HG03575 (cell line): Measurements from ENCODE around the gene TAF3.

Source experiments
- ATAC-seq: cut with Tn5 transposase; IDR thresholded peaks from one replicate; pipeline ENCODE4 v1.9.1; 2021; ENCODE audit not compliant: unreplicated experiment, insufficient number of reproducible peaks, low FRiP score; ENCODE audit errors: extremely low read depth

The TAF3 gene

DNA sequence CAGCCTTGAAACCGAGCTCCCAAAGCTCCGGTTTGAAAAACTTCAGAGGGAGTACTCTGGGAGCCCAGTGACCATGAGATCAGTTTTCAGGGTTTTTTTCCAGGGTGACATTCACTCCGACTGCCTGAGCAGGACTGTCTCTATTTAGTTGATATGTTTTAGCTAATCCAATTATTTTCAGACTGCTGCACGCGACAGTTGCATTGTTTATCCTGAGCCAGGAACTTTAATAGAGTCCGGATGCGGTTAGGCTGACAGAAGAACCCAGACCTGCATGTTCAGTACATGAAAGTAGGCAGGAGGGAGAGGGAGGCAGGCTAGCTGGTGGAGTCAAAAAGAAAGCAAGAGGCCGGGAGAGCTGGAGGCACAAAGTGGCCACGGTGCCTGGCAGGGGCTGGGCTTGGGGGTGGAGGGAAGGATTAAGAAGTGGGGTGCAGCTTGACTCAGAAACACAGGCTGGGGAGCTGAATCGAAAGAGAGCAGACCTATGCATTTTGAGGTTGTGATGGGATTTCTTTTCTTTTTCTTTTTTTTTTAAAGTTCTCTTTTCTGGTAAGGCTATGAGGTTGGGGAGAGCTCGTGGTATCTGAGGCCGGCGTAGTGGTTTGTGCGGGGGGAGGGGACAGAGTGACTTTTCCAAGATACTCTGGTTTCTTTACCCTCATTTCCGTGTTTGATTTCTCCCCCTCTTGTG lies 241.9 kb downstream of the TAF3 start:
- ATAC-seq: no peak

GRCh38 chr10:8060704-8061121 lies 242.4 kb downstream of the TAF3 start:
- ATAC-seq: no peak

DNA sequence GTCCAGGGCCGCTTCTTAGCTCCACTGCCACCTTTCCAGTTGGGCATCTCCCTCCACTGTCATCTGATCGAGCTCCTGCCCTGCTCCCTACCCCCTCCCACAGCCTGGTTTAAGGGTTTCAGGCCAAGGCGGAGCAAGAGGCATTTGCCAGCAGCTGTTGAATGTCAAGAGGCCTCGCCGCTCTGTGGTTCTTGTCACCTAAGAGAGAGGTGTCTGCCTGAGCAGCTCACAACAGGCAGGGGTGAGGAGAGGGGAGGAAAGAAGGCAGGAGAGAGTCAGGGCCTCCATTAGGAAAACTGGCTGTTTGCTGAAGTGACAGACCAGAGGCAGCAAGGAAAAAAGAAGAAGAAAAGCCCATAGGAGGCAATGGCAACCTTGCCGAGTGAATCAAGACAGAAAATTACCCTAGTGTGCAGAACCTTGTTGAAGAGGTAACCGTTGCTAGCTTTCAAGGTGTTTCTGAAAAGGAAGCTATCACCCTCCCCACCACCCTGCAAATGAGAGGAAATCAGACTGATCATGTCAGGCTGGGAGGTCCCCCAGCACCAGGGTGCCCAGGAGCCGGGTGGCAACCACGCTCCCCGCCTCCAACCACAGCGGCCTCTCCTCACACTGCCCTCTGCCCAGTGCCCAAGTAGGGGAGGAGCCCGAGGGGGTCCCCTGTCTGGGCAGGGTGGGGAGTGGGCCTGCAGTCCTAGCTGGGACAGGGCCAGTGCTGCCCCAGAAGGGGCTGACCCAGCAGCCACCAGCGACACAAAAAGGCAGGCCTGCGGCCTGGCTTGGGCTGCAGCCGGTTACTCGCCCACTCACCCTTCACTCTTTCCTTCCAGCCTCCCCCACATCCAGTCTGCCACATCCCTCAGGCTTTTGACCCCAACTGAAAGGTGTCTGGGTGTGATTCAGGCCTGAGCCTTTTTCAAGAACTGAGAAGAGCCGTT lies 243.2 kb downstream of the TAF3 start:
- ATAC-seq: no peak

DNA sequence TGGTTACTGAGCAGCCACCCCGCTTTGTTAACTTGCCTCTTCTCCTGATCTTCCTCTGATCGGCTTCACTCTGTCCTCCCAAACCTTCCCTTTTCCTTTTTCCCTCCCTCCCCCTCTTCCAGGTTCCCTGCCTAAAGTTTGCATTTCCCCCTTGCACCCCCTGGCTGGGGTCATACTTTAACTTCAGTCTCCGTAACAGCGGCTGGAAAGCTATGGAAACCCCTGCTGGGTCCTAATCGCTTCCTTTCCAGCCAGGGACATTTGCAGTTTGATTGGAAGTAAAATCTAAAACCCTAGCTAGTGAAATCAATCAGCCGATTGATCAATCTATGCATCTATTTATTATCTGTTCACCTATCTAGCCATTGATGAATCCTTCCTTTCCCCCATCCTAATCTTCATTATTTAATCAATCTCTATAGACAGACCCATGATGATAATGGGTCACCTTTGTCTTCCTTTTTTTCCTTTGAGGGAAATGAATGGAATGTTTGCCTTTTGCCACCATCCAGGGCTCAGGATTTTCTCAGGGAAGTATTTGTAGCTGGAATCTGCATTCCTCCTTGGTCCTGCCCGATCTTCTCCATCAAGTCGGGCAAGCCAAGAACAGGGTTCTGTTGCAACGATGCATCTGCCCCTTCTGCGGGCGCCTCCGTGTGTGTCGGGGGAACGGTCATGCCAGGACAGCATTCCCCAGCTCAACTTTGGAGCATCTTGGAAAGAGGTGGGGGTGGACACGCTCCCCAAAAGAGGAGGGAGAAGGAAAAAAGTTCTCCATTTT lies 245.0 kb downstream of the TAF3 start:
- ATAC-seq: no peak

GRCh38 chr10:8063935-8064334 lies 245.6 kb downstream of the TAF3 start:
- ATAC-seq: no peak

DNA sequence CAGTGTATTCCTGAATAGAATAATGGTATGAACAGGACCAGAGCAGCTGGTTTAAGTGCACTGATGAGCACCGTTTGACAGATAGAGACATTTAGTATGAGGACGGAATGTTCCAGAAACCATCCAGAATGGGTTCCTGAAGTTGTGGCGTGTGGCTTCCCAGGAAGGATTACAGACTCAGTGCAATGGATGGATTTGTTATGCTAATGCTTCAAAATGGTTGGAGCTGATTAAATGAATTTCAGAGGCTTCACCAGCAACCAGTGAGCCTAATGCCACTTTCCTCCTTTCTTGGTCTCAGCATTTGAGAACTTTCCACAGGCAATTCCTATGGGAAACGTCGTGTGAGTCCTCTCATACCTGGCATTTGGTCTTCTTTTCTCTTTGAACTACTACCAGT lies 246.1 kb downstream of the TAF3 start:
- ATAC-seq: no peak

DNA sequence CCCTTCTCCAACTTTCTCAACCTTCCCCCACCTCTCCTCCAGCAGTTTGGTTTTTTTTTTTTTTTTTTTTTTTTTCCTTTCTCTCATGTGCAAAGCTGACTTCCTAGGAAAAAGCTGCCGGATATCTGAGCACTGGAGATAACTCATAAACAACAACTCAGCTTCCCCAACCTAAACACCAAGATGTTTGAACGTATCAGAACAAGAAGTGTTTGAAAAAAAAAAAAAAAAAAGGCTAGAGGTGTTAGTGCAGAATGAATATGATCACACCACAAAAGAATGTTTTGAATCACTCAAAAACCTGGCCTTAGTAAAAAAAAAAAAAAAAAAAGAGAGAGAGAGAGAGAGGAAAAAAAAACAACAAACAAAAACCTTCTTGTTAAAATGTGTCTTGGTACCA lies 247.3 kb downstream of the TAF3 start:
- no peak for ATAC-seq

- ATAC-seq: no peak
These were observed 247.8 kb downstream of the TAF3 start for GRCh38 chr10:8066124-8066523.
